Fibroblast of the aortic adventitia (primary cell): ENCODE measurements around the gene CPA4. TPM values are rescaled to one million over a fixed set of nuclear protein-coding genes. Genes with fewer than 3 reads are reported as not detected.

ENCODE experiments used
- DNase-seq: peaks from one replicate; pipeline ENCODE4 v3.0.0-alpha.2; 2010; ENCODE audit warnings: low read depth
- H3K4me3 ChIP-seq: 2 replicates; pipeline ENCODE4 v1.5.1; 2011; ENCODE audit warnings: low read depth, mild to moderate bottlenecking, control low read depth, low read length, moderate library complexity
- total RNA-seq: library from RNA; depleted of rRNA; stranded (reverse); fragments of >200 nt; gene quantifications from 2 replicates; pipeline ENCODE4 v1.2.3, GENCODE V29; 2012; ENCODE audit warnings: low replicate concordance
- TF ChIP-seq, protein P1 (sequence below): IDR thresholded peaks from 2 replicates; pipeline ENCODE4 v1.5.1; 2011; ENCODE audit warnings: mild to moderate bottlenecking, low read length, control low read depth, inconsistent platforms; ENCODE audit not compliant: insufficient read depth

Gene CPA4
- total RNA-seq, 1 donor, result 7.7 TPM

DNA sequence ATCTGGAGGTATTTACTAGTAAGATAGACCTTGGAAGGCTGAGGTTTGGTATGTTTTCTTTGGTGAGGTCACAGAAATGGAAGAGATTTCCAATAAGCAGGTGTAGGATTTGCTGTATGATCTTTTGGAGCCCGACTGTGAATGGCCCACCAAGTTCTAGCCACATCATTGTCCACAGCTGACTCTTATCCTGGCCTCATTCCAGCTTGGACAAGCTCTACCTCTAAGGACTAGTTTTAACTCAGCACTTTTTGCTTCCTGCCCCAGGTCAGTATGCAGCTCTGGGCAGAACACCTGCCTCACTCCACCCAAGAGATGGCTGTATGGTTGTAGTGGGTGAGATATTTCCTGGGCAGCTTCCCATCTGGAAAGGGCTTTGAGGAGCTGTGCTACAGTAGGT, 6.1 kb upstream of the CPA4 start:
- DNase-seq, result peak; percentile 33
- TF ChIP-seq, protein P1, sequence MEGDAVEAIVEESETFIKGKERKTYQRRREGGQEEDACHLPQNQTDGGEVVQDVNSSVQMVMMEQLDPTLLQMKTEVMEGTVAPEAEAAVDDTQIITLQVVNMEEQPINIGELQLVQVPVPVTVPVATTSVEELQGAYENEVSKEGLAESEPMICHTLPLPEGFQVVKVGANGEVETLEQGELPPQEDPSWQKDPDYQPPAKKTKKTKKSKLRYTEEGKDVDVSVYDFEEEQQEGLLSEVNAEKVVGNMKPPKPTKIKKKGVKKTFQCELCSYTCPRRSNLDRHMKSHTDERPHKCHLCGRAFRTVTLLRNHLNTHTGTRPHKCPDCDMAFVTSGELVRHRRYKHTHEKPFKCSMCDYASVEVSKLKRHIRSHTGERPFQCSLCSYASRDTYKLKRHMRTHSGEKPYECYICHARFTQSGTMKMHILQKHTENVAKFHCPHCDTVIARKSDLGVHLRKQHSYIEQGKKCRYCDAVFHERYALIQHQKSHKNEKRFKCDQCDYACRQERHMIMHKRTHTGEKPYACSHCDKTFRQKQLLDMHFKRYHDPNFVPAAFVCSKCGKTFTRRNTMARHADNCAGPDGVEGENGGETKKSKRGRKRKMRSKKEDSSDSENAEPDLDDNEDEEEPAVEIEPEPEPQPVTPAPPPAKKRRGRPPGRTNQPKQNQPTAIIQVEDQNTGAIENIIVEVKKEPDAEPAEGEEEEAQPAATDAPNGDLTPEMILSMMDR, result no peak
- no peak overlapping the region for H3K4me3 ChIP-seq

DNA sequence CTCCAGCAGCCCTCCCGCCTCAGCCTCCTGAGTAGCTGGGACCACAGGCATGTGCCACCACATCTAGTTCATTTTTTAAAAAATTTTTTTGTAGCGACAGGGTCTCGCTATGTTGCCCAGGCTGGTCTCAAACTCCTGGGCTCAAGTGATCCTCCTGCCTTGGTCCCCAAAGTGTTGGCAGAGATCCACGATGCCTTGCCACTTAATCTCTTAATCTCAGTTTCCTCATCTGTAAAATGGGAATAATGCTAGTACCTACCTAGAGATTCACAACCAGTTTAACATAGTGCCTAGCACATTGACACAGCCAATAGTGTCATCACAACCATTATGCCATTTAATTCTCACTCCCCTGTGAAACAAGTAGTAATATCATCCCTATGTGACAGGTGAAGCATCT, 4.8 kb upstream of the CPA4 start:
- TF ChIP-seq, protein P1, result no peak
- DNase-seq, result no peak
- no peak overlapping the region for H3K4me3 ChIP-seq

DNA sequence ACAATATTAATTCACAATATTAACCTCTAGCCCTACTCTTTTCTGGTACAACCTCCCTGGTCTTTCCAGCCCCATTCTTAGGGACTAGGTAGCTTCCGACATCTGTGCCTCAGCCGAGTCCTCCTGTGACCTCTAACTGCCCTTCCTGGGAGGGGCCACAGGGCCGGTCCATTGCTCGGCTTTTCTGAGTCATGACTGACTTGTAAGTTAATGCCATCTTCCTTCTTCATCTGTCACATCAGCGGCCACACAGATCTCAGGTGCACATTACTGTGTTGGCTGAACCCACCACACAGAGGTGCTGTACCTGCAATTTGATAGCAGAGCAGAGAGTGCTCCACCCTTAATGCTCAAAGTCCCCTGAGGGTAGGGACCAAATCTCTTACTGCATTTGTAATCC, 4.1 kb upstream of the CPA4 start:
- H3K4me3 ChIP-seq, result no peak overlapping the region
- TF ChIP-seq, protein P1, result no peak

DNA sequence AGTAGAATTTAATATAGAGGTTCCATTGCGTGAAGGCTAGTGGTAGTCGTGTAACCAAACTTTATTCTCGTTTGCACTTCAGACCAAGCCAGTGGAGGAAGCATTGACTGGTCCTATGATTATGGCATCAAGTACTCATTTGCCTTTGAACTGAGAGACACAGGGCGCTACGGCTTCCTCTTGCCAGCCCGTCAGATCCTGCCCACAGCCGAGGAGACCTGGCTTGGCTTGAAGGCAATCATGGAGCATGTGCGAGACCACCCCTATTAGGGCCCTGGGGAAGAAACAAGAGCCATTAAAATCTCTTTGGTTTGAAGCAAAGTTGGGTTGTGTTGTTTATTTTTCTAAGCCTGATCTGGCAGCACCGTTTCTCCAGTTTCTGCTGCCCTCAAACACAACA, 3.5 kb upstream of the CPA4 start:
- no peak overlapping the region for H3K4me3 ChIP-seq
- no peak for DNase-seq
- TF ChIP-seq, protein P1, result no peak

More for the DNA sequence above, 4.1 kb upstream of the CPA4 start:
- no peak for DNase-seq

DNA sequence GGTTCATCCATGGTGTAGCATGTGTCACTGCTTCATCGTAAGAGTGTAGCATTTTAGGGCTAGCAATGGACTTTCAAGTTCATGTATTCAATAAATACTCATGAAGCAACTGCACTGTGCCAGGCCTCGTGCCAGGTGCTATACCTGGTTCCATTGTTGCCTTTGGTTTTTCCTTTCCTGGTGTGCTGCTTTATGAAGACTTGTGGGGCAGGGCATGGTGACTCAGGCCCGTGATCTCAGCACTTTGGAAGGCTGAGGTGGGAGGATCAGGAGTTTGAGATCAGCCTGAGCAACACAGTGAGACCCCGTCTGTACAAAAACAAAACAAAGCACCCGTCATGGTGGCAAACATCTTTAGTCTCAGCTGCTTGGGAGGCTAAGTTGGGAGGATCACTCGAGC, 2.2 kb upstream of the CPA4 start:
- H3K4me3 ChIP-seq, result no peak overlapping the region
- peak; percentile 36 for DNase-seq
- TF ChIP-seq, protein P1, result no peak

DNA sequence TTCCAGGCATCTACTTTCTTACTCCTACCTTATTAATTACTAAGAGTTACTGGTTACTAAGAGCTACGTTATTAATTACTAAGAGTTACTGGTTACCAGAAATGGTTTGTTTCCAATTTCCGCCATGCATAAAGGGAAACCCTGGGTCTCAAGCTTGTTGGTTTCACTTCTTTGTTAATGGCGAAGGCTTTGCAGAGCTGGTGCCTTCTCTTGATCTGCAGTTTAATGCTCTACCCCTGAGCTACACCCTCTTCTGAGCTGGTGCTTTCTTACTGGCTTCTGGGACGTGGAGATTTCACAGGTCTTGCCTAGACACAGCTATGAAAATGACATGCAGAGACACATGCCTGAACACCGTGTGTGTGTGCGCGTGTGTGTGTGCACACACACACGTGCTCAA, 560 bp downstream of the CPA4 start:
- H3K4me3 ChIP-seq, result peak overlapping the region; percentile 9
- TF ChIP-seq, protein P1, result no peak
- DNase-seq, result no peak

DNA sequence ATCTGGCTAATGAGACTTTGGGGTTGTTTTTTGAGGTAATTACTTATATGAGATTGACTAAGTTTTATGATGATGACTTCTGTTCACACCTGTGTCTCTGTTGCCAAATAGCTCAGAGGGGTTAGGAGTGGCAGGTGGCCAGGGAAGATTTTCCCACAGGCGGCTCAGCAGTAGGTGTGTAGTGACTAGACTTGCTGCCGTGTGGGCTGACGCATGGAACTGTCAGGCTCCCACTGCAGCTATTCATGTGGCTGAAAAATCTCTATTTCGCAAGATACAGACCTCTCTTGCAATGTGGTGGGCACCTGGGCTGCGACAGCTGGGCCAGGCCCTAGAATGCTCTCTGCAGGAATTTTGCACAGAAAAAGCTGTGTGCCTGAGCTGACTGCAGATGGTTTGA, 1.4 kb downstream of the CPA4 start:
- TF ChIP-seq, protein P1, result no peak
- no peak for DNase-seq
- H3K4me3 ChIP-seq, result no peak overlapping the region
